WTC11 (cell line): ENCODE results near the gene APOBEC3F. TPM values are rescaled to one million over a fixed set of nuclear protein-coding genes. Genes with fewer than 3 reads are reported as not detected.

ENCODE experiments used
- ATAC-seq: fragments of 200-7000 bp; cut with Tn5 transposase; 2 replicates; pipeline ENCODE4 v1.10.0; 2021; ENCODE audit warnings: mild to moderate bottlenecking, moderate library complexity
- CTCF ChIA-PET: fragments of 300-600 bp; sonication (Branson Sonifier 250); formaldehyde crosslinking; loops from one replicate; lab custom pipeline; 2021; ENCODE audit warnings: antibody characterized with exemption; lab: Charles Lee
- POLR2A ChIA-PET: fragments of 350-600 bp; sonication (Branson Sonifier 250); formaldehyde crosslinking; loops from one replicate; lab custom pipeline; 2021; ENCODE audit warnings: antibody characterized with exemption; lab: Charles Lee
- DNase-seq: peaks from one replicate; pipeline ENCODE4 v3.0.0; 2021; ENCODE audit warnings: low spot score
- H3K27ac Mint-ChIP-seq: 2 replicates; pipeline ENCODE4 v1.8.0; 2021; ENCODE audit warnings: mixed read lengths
- H3K27me3 Mint-ChIP-seq: 2 replicates; pipeline ENCODE4 v1.8.0; 2021; ENCODE audit warnings: low read depth, mild to moderate bottlenecking, moderate library complexity, mixed read lengths
- H3K36me3 Mint-ChIP-seq: 2 replicates; pipeline ENCODE4 v1.8.0; 2021; ENCODE audit warnings: mixed read lengths
- H3K4me1 Mint-ChIP-seq: 2 replicates; pipeline ENCODE4 v1.8.0; 2022; ENCODE audit warnings: mixed read lengths
- H3K4me3 Mint-ChIP-seq: 2 replicates; pipeline ENCODE4 v1.8.0; 2021; ENCODE audit warnings: mild to moderate bottlenecking, moderate library complexity, mixed read lengths
- H3K9me3 Mint-ChIP-seq: 2 replicates; pipeline ENCODE4 v1.8.0; 2021; ENCODE audit warnings: mixed read lengths
- CREM ChIP-seq: sonication (generic); formaldehyde crosslinking; IDR thresholded peaks from 2 replicates; pipeline ENCODE4 v1.8.1; 2022; ENCODE audit warnings: mild to moderate bottlenecking, missing genetic modification reagents, moderate library complexity
- ETV6 ChIP-seq: sonication (generic); formaldehyde crosslinking; IDR thresholded peaks from 2 replicates; pipeline ENCODE4 v1.8.1; 2022; ENCODE audit warnings: mild to moderate bottlenecking, missing genetic modification reagents
- HMGA2 ChIP-seq: fragments of 250-450 bp; sonication (Bioruptor Pico); IDR thresholded peaks from 2 replicates; pipeline ENCODE4 v1.4.0; 2021; ENCODE audit warnings: mild to moderate bottlenecking, moderate library complexity
- IRF2 ChIP-seq: sonication (generic); formaldehyde crosslinking; IDR thresholded peaks from 2 replicates; pipeline ENCODE4 v1.8.0; 2022; ENCODE audit warnings: low read depth, missing genetic modification reagents, borderline replicate concordance
- JUN ChIP-seq: sonication (generic); formaldehyde crosslinking; IDR thresholded peaks from 2 replicates; pipeline ENCODE4 v1.8.0; 2023; ENCODE audit warnings: mild to moderate bottlenecking, missing genetic modification reagents
- MLX ChIP-seq: sonication (generic); formaldehyde crosslinking; IDR thresholded peaks from 2 replicates; pipeline ENCODE4 v1.8.1; 2023; ENCODE audit warnings: mild to moderate bottlenecking, missing genetic modification reagents, moderate library complexity
- NFATC4 ChIP-seq: fragments of 250-450 bp; sonication (Bioruptor Pico); IDR thresholded peaks from 2 replicates; pipeline ENCODE4 v1.9.0; 2021; ENCODE audit warnings: mild to moderate bottlenecking
- NFE2L1 ChIP-seq: sonication (generic); formaldehyde crosslinking; IDR thresholded peaks from 2 replicates; pipeline ENCODE4 v1.8.1; 2023; ENCODE audit warnings: missing genetic modification reagents
- PRDM15 ChIP-seq: sonication (generic); formaldehyde crosslinking; IDR thresholded peaks from 2 replicates; pipeline ENCODE4 v1.8.0; 2022; ENCODE audit warnings: missing genetic modification reagents
- PREB ChIP-seq: sonication (generic); formaldehyde crosslinking; IDR thresholded peaks from 2 replicates; pipeline ENCODE4 v1.8.1; 2022; ENCODE audit warnings: mild to moderate bottlenecking, missing genetic modification reagents, moderate library complexity, borderline replicate concordance
- SP1 ChIP-seq: sonication (generic); formaldehyde crosslinking; conservative IDR thresholded peaks from 2 replicates; pipeline ENCODE4 v1.8.1; 2022; ENCODE audit warnings: missing genetic modification reagents
- STAT6 ChIP-seq: sonication (generic); formaldehyde crosslinking; conservative IDR thresholded peaks from 2 replicates; pipeline ENCODE4 v1.8.1; 2023; ENCODE audit warnings: mild to moderate bottlenecking, low read depth, missing genetic modification reagents, moderate library complexity
- ZBTB21 ChIP-seq: sonication (generic); formaldehyde crosslinking; IDR thresholded peaks from 2 replicates; pipeline ENCODE4 v1.8.1; 2023; ENCODE audit warnings: mild to moderate bottlenecking, missing genetic modification reagents, borderline replicate concordance
- ZBTB43 ChIP-seq: sonication (generic); formaldehyde crosslinking; IDR thresholded peaks from 2 replicates; pipeline ENCODE4 v1.8.1; 2023; ENCODE audit warnings: mild to moderate bottlenecking, missing genetic modification reagents
- ZNF263 ChIP-seq: sonication (generic); formaldehyde crosslinking; IDR thresholded peaks from 2 replicates; pipeline ENCODE4 v1.8.1; 2022; ENCODE audit warnings: low read depth, mild to moderate bottlenecking, moderate library complexity, missing genetic modification reagents
- ZNF532 ChIP-seq: fragments of 250-450 bp; sonication (Bioruptor Pico); IDR thresholded peaks from 2 replicates; pipeline ENCODE4 v1.9.0; 2021; ENCODE audit warnings: mild to moderate bottlenecking, borderline replicate concordance
- ZSCAN18 ChIP-seq: fragments of 250-450 bp; sonication (Bioruptor Pico); IDR thresholded peaks from 2 replicates; pipeline ENCODE4 v2.1.2; 2022; ENCODE audit warnings: mild to moderate bottlenecking, moderate library complexity
- total RNA-seq: library from RNA; stranded (reverse); gene quantifications from 3 replicates; pipeline ENCODE4 v1.2.3, GENCODE V29; 2021

The APOBEC3F gene
- total RNA-seq, 1 experiment from 2014 or later, result 8.7 TPM

GRCh38 chr22:39021552-39022250 is 19.0 kb upstream of the APOBEC3F start:
- peak overlapping the region; percentile 49 for H3K4me3 Mint-ChIP-seq
- peaks cover 59% of the 10 kb centered on the region for H3K4me1 Mint-ChIP-seq
- peak overlapping the region; percentile 90 for H3K27ac Mint-ChIP-seq
- H3K27me3 Mint-ChIP-seq, result no peaks in the 10 kb centered on the region
- TF ChIP-seq JUN (CRISPR knock-in tag) (no peak), ZNF263 (peak; percentile 97), ZBTB21 (0 out of 2 replicates have a peak, but pooled peaks have one; percentile 33), PRDM15 (CRISPR knock-in tag) (0 out of 2 replicates have a peak, but pooled peaks have one; percentile 18), IRF2 (CRISPR knock-in tag) (no peak), ZBTB43 (CRISPR knock-in tag) (no peak), CREM (CRISPR knock-in tag) (no peak), STAT6 (CRISPR knock-in tag) (no peak)
- no peaks in the 10 kb centered on the region for H3K9me3 Mint-ChIP-seq
- ATAC-seq (no peak), DNase-seq (no peak)
- POLR2A ChIA-PET, result interaction anchor here (0.7 kb wide), 1 partner anchor 96 kb away, joined by 4 read pairs; no protein-coding TSS in a partner anchor
- CTCF ChIA-PET, result interaction anchor here (1.0 to 1.5 kb wide), 3 partner anchors 9 to 253 kb away, joined by 5 to 7 read pairs (median 6); no protein-coding TSS in a partner anchor
- peaks cover 12% of the 10 kb centered on the region for H3K36me3 Mint-ChIP-seq

GRCh38 chr22:39024519-39025308 is 15.9 kb upstream of the APOBEC3F start:
- ATAC-seq (no peak), DNase-seq (no peak)
- no peak overlapping the region for H3K4me3 Mint-ChIP-seq
- peaks cover 6% of the 10 kb centered on the region for H3K36me3 Mint-ChIP-seq
- H3K27ac Mint-ChIP-seq, result no peak overlapping the region
- ChIA-PET POLR2A (no interaction called here), CTCF (no interaction called here)
- H3K4me1 Mint-ChIP-seq, result peaks cover 54% of the 10 kb centered on the region
- no peaks in the 10 kb centered on the region for H3K9me3 Mint-ChIP-seq
- no peaks in the 10 kb centered on the region for H3K27me3 Mint-ChIP-seq
- TF ChIP-seq NFE2L1 (no peak), ZSCAN18 (CRISPR knock-in tag) (no peak), ETV6 (CRISPR knock-in tag) (no peak), ZNF532 (no peak), HMGA2 (CRISPR knock-in tag) (no peak), MLX (CRISPR knock-in tag) (no peak), PREB (no peak), SP1 (CRISPR knock-in tag) (no peak), NFATC4 (CRISPR knock-in tag) (no peak)
